Measurements from ENCODE around the gene MRPS10. TPM values are rescaled to one million over a fixed set of nuclear protein-coding genes. Genes with fewer than 3 reads are reported as not detected.

Gene MRPS10
- total and polyA plus RNA-seq, 2 donors (not counting 3 experiments of a cell fraction or from before 2014, with no cell fraction given) = 23.2 to 37.7 TPM

- no peak for TF ChIP-seq EZH2 (IDR thresholded peaks at IDR 0.05; ENCODE audit: borderline replicate concordance, low read depth, low read length, severe bottlenecking)
- TF ChIP-seq, protein P1, sequence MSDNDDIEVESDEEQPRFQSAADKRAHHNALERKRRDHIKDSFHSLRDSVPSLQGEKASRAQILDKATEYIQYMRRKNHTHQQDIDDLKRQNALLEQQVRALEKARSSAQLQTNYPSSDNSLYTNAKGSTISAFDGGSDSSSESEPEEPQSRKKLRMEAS (IDR thresholded peaks at IDR 0.05; ENCODE audit: insufficient read depth, insufficient read length) = no peak
- no peak for TF ChIP-seq FOS (IDR thresholded peaks at IDR 0.05; ENCODE audit: borderline replicate concordance, insufficient read depth, low read length)
- no peak for TF ChIP-seq GATA2 (IDR thresholded peaks at IDR 0.05; ENCODE audit: insufficient read depth, insufficient read length, low read depth, low read length)
- TF ChIP-seq POLR2AphosphoS5 (IDR thresholded peaks at IDR 0.05; ENCODE audit: insufficient read depth, low read depth, low read length) = no peak
- no peak for TF ChIP-seq JUN (IDR thresholded peaks at IDR 0.05; ENCODE audit: borderline replicate concordance, insufficient read depth, insufficient read length, low read depth)
- TF ChIP-seq, protein P2, sequence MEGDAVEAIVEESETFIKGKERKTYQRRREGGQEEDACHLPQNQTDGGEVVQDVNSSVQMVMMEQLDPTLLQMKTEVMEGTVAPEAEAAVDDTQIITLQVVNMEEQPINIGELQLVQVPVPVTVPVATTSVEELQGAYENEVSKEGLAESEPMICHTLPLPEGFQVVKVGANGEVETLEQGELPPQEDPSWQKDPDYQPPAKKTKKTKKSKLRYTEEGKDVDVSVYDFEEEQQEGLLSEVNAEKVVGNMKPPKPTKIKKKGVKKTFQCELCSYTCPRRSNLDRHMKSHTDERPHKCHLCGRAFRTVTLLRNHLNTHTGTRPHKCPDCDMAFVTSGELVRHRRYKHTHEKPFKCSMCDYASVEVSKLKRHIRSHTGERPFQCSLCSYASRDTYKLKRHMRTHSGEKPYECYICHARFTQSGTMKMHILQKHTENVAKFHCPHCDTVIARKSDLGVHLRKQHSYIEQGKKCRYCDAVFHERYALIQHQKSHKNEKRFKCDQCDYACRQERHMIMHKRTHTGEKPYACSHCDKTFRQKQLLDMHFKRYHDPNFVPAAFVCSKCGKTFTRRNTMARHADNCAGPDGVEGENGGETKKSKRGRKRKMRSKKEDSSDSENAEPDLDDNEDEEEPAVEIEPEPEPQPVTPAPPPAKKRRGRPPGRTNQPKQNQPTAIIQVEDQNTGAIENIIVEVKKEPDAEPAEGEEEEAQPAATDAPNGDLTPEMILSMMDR (IDR thresholded peaks at IDR 0.05; ENCODE audit: extremely low read depth in 1 of 2, insufficient read depth in 1 of 2, low read depth in 1 of 2, low read length in 2 of 2) = no peak
- TF ChIP-seq MYC (IDR thresholded peaks at IDR 0.05; ENCODE audit: low read depth, low read length) = no peak
- no peak for TF ChIP-seq POLR2A (IDR thresholded peaks at IDR 0.05; ENCODE audit: low read depth, low read length)
- dilution Hi-C loops (cut with MboI; ENCODE audit: extremely low pct_ligation_motif_present, low sequenced_read_pairs) = no loop called here
- no peaks in the 10 kb centered on the region for H3K9me1 ChIP-seq (replicated peaks; ENCODE audit: control insufficient read depth, extremely low read depth, insufficient read depth, low read length)
- no peaks in the 10 kb centered on the region for H4K20me1 ChIP-seq (replicated peaks; ENCODE audit: control insufficient read depth, extremely low read depth, insufficient read depth, low read length)
- no peaks in the 10 kb centered on the region for H3K9me3 ChIP-seq (replicated peaks; ENCODE audit: control insufficient read depth, insufficient read depth, low read length)
- intact Hi-C loops (cut with micrococcal nuclease) = no loop called here
- H3K27me3 ChIP-seq (ENCODE audit: control insufficient read depth in 2 of 2, insufficient read depth in 2 of 2, low read length in 2 of 2) = no peaks in the 10 kb centered on the region
- H3K9ac ChIP-seq (replicated peaks; ENCODE audit: extremely low read depth, insufficient read depth, low read length) = no peak overlapping the region
- no peak overlapping the region for H3K4me3 ChIP-seq (replicated peaks in 1 of 3; ENCODE audit: insufficient read depth in 1 of 3, low read depth in 1 of 3, low read length in 3 of 3)
- H3K79me2 ChIP-seq (ENCODE audit: control insufficient read depth, insufficient read depth, low read length) = no peaks in the 10 kb centered on the region
- no peak overlapping the region for H3K27ac ChIP-seq (ENCODE audit: insufficient read depth, low read depth, low read length)
- H3K4me2 ChIP-seq (ENCODE audit: insufficient read depth, low read length) = no peak overlapping the region
- H2AFZ ChIP-seq (ENCODE audit: low read depth, low read length) = no peak overlapping the region
- BruUV-seq (replicated peaks) = no TSS peak
- peaks cover 4% of the 10 kb centered on the region for H3K4me1 ChIP-seq (ENCODE audit: control insufficient read depth, extremely low read depth, insufficient read depth, low read length)
- ChIA-PET CTCF (interaction anchor here (1.3 kb wide), 1 partner anchor 11 kb away, joined by 6 read pairs; no protein-coding TSS in a partner anchor), POLR2A (no interaction called here)
- DNase-seq (ENCODE audit: low read depth, low spot score) (no peak), FAIRE-seq (no peak)
- H3K36me3 ChIP-seq (ENCODE audit: control insufficient read depth in 2 of 2, extremely low read depth in 1 of 2, insufficient read depth in 2 of 2, low read length in 2 of 2) = no peaks in the 10 kb centered on the region
These were observed 7.8 kb upstream of the MRPS10 start for GRCh38 chr6:42225419-42225818.
